GM20431 (cell line): ENCODE data around the gene COMT.

ENCODE experiments used
- in situ Hi-C: fragments of 300-500 bp; cut with MseI, MboI; formaldehyde crosslinking; loops from one replicate; pipeline ENCODE4 v1.15.0; 2020; ENCODE audit warnings: low sequenced_read_pairs; ENCODE audit not compliant: unreplicated experiment

Gene COMT

DNA sequence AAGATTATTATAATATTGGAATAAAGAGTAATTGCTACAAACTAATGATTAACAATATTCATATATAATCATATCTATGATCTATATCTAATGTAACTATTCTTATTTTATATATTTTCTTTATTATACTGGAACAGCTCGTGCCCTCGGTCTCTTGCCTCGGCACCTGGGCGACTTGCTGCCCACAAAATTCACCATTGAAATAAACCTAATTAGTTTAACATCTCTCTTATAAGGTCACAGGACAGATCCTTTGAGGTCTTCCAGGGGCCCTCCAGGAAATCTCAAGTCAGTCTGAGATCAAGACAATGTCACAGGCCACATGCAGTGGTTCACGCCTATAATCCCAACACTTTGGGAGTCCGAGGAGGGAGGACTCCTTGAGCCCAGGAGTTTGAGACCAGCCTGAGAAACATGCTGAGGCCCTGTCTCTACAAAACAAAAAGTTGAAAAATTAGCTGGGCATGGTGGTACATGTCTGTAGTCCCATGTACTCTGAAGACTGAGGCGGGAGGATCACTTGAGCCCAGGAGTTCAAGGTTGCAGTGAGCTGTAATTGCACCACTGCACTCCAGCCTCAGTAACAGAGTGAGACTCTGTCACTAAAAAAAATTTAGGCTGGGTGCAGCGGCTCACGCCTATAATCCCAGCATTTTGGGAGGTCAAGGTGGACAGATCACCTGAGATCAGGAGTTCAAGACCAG, 6.6 kb downstream of the COMT start:
- in situ Hi-C loops, result no loop called here

DNA sequence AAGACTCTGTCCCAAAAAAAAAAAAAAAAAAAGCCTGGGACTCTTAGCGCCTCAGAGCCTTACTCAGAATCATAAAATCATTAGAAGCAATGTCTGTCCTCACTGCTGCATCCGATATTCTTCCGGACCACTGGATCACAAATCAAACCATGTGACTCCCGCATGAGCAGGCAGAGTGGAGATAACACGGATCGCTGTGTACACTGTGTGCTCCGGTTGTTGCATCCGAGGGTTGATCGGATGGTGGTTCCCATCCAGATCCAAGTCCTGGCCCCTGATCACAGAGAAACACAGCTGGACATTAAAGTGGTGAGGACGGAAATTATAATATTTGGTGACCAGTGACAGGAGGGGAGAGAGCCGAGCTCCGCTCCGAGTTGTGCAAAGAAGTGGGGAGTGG, 9.8 kb downstream of the COMT start:
- in situ Hi-C loops, result no loop called here

GRCh38 chr22:19955241-19956128, 13.9 kb downstream of the COMT start:
- in situ Hi-C loops, result no loop called here

- in situ Hi-C loops, result no loop called here
Observed at GRCh38 chr22:19957445-19957844, 15.9 kb downstream of the COMT start.

GRCh38 chr22:19958083-19959042, 16.8 kb downstream of the COMT start:
- in situ Hi-C loops, result no loop called here

- in situ Hi-C loops, result no loop called here
Observed at GRCh38 chr22:19959043-19959586, 17.5 kb downstream of the COMT start.

GRCh38 chr22:19959587-19960490, 18.3 kb downstream of the COMT start:
- in situ Hi-C loops, result no loop called here

GRCh38 chr22:19960491-19961200, 19.1 kb downstream of the COMT start:
- in situ Hi-C loops, result no loop called here

DNA sequence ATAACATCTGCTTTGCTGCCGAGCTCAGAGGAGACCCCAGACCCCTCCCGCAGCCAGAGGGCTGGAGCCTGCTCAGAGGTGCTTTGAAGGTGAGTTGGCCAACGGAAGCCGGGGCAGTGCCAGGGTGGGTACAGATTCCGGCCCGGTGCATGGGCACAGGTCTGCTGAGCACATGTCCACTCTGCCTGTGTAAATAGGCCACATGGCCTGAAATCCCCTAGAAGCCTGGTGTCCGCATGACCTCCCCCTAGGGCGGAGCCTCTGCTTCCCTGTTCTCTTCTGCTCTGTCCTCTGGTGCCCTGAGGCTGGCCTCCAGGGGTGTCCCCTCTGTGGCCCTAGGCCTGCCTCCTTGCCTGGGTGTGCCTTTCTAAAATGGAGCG, 19.6 kb downstream of the COMT start:
- in situ Hi-C loops, result no loop called here

- in situ Hi-C loops, result no loop called here
Observed at GRCh38 chr22:19961868-19962245, 20.3 kb downstream of the COMT start.

GRCh38 chr22:19962246-19962908, 20.8 kb downstream of the COMT start:
- in situ Hi-C loops, result no loop called here

- in situ Hi-C loops, result no loop called here
Observed at GRCh38 chr22:19962909-19963806, 21.6 kb downstream of the COMT start.

GRCh38 chr22:19963863-19964642, 22.5 kb downstream of the COMT start:
- in situ Hi-C loops, result no loop called here

GRCh38 chr22:19964701-19965386, 23.3 kb downstream of the COMT start:
- in situ Hi-C loops, result no loop called here

GRCh38 chr22:19965771-19966709, 24.5 kb downstream of the COMT start:
- in situ Hi-C loops, result no loop called here
